ENCODE results near the gene SHB.

The SHB gene

GRCh38 chr9:37953206-37953774 lies 115.7 kb downstream of the SHB start:
- no peak for DNase-seq (ENCODE audit: low spot score)

GRCh38 chr9:37952731-37953130 lies 116.3 kb downstream of the SHB start:
- DNase-seq (ENCODE audit: low spot score): no peak

DNA sequence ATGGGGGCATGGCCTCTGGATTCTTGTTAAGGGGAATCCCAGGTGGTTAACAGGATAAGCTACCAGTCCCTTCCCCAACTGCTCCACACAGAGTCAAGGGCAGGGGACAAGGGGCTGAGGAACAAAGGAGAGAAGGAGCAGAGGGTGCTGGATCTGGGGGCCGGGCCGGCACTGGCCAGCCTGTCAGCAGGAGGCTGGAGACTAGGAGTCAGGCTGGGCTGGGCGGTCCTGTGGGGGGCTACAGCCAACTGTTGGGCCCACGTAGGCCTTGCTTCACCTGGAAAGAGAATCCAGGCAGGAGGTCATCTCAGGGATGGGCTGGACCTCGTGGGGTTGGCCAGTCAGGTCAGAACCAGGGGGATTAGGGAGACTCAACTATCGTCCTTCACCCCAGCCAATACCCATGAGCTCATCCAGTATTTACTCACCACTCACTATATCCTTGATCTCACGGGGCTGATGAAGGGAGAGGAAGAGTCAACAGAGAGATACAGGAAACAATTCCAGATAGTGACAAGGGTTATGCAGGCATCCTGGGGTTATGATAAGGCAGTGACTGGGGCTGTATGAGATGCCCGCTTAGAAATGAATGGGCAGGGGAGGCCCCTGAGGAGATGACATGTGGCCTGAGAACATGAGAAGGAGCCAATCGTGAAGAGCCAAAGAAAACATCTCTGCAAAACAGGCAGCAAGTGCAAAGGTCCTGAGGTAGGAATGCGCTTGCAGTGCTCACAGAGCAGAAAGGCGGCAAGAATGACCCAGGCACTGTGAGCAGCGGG lies 117.2 kb downstream of the SHB start:
- no peak for DNase-seq (ENCODE audit: low spot score)

- DNase-seq (ENCODE audit: low spot score): no peak
These were observed 118.5 kb downstream of the SHB start for GRCh38 chr9:37950561-37950960.

- DNase-seq (ENCODE audit: low spot score): no peak
These were observed 119.5 kb downstream of the SHB start for GRCh38 chr9:37949576-37949975.

DNA sequence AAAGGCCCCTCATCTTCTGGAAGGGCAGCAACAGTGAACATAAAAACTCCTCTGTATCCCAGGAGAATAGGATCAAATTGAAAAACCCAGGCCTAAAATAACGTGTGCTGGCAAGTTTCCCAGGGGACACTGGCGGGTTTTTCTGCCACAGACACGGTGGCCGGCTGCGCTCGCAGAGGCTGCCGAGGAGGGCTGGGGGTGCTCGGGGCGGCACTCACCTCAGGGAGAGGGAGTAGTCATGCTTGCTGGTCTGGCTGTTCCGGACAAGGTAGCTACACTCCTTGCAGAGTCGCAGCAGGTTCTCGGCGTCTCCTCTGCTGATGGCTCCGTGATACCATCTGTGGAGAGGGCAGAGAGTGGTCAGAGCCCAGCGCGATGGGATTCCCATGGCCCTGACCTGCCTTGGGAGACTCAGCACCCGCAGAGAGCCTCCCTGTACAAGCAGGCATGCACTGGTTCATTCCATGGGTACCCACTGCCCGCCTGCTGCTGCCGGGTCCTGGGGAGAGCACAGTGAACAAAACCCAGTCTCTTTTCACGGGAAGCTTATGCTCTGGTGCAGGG lies 120.5 kb downstream of the SHB start:
- no peak for DNase-seq (ENCODE audit: low spot score)

GRCh38 chr9:37947977-37948376 lies 121.0 kb downstream of the SHB start:
- DNase-seq (ENCODE audit: low spot score): no peak

GRCh38 chr9:37947471-37947870 lies 121.6 kb downstream of the SHB start:
- no peak for DNase-seq (ENCODE audit: low spot score)

DNA sequence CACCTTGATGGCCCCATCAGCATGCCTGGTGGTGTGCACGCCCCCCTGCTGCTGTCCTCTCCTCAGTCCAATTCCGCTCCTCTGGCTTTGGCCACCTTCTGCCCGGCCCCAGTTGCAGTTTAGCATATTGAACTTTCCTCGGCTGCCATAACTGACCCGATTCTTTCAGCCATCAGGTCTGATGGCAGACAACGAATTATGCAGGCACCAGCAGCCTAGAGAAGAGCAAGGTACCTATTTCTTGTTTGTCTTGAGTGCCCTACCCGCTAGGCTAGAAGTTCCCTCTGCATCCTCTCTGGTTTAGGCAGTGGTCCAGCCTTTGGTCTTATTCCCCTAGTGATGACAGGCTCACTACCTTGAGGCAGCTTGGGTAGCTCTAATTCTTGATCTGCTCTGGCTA lies 122.1 kb downstream of the SHB start:
- no peak for DNase-seq (ENCODE audit: low spot score)

DNA sequence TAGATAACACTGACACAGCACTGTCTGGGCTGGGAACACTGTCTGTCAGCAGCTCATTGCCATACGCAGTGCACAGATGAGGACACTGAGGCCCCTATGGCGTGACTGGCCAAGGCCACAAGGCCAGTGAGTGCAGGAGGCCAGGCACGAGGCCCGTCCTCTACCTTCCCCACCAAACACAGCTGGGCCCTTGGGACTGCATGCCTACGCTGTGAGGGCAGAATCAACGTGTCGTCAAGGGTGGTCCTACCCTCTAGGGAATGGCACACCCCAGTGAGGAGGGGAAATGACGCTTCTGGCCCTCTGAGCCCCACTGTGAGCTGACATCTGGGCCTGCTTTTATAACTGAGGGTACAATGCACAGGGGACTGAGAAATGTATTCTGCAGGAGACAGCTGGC lies 123.0 kb downstream of the SHB start:
- no peak for DNase-seq (ENCODE audit: low spot score)

DNA sequence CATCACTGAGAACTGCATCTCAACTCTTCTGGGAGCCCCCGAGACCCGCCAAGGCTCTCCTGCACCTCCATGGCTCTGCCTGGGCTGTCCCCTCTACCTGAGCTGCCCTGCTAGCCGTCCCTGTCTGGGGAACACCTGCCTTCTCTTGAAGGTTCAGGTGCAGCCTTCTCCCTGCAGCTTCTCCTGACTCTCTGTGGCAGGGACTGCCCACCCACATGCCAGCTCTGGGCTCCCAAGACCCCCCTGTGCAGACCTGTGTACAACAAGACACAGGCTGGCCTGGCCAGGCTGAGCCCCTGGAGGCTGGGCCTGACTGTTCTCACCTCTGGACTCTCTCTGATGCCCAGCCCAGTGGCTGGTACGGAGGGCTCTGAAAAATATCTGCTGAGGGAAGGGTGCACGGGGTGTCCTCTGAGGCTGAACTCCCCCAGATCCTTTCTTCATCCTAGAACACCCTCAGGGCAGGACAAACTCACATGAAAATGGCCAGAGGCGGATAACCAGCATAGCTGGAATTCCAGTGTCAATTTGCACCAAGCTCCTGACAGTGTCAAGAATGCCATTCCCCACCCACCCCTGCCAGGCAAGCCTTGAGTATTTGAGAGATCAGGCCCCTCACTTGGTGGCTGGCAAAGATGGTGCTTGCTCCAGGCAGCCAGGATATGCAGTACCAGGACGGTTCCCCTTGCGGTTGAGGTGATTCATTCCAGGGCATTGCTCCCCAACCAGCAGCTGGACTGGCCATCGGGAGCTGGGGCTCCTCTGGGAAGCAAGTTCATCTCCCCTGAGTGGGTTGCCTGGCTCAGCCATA lies 124.2 kb downstream of the SHB start:
- DNase-seq (ENCODE audit: low spot score): no peak

DNA sequence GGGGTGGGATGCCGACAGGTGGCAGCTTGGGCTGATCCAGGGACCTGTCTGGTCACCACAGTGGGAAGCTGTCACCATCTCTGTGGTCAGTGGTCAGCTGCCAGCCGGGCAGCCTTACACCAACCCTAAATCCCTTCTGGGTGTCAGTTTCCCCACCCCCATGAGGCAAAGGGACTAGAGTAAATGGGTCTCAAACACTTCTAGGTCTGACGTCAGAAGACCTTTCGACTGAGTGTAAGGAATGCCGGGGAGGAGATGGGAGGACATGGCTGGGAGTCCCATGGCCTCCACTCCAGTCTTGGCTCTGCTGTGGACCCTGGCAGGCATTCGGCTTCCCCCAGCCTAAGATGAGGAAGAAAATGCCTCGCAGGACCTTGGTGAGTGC lies 124.8 kb downstream of the SHB start:
- no peak for DNase-seq (ENCODE audit: low spot score)

DNA sequence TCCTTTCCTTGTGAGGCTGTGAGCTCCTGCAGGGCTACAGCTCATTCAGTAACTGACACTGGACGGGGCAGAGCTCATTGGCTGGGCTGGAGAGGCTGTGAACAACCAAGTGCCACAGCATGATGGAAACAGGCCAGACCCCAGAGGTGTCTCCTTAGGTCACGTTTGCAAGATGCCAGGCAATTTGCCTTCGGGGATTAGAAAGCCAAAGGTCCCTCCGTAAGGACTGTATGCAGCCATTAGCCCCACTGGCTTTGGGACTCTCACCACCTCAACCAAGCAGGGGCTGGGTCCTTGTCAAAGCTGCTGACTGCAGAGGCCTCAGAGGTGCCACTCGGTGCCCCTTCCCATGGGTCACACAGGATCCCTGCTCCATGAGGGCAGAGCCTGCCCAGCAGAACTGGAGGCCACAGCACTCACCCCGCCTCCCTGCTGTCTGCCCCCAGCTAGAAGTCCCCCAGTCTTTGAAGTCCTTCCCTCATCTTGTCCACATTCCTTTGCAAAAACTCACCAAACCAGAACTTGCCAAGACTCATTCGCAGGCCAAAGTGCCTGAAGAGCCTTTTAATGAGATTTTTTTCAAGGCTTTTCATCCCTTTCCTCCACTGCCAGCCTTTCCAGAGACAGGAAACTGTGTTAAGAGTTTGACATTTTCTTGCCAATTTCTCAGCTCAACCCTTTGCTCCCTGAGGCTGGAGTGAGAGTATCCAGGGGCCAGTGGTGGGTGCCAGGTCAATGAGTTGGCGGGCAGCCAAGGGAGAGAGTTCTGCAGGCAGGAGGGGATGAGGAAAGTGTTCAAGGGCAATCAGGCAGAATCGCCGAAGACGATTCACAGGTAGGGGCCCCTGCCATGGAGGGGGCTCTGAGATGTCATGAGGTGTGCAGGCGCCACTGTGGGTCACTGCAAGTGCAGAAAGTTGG lies 125.4 kb downstream of the SHB start:
- no peak for DNase-seq (ENCODE audit: low spot score)

DNA sequence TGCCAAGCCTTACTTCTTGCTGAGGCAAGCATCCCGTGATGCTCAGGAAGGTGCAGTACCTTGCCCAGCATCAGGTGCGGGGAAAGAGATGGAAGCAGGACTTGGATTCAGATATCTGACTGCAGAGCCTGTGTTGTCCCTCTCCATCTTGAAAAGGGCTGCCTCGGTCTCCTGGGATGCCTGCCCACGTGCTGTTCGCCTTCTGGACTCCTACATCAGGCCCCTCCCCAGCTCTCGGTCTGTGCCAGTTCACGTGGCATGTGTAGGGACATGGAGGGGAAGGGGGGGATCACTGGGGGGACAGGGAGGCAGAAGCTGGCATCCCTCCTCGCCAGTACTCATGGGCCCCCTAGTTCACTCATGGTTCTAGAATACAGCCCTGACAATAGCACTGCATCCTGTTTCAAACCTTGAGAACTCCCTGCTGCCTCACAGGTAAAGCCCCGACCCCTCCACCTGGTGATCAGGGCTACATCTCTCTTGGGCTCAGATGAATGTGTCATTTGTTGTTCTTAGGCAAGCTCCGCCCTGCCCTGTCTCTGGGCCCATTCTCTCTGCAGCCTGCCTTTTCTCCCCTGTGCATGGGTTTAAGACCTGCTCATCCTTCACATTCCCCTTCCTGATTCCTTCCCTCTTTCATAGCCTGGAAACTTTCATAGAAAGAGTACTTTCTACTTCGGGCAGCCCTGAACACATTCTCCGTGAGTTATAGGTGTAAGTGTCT lies 126.2 kb downstream of the SHB start:
- no peak for DNase-seq (ENCODE audit: low spot score)

DNA sequence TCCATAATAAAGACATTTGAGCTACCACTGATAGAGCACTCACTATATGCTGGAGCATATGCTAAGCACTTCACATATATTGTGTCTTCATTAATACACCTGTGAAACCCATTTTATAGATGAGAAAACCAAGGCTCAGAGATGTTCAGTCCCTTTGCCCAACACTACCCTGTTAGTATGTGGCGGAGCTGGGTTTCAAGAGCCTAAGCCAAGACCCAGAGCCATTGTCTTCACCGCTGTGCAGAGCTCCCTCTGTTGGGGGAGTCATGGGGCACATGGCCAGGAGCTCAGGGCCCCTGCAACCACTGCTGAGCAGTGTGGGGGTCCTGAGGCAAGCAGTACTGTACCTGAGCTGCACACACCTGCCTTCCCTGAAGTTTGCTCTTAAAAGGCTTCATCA lies 127.8 kb downstream of the SHB start:
- DNase-seq (ENCODE audit: low spot score): no peak

GRCh38 chr9:37939575-37940095 lies 129.4 kb downstream of the SHB start:
- no peak for DNase-seq (ENCODE audit: low spot score)

DNA sequence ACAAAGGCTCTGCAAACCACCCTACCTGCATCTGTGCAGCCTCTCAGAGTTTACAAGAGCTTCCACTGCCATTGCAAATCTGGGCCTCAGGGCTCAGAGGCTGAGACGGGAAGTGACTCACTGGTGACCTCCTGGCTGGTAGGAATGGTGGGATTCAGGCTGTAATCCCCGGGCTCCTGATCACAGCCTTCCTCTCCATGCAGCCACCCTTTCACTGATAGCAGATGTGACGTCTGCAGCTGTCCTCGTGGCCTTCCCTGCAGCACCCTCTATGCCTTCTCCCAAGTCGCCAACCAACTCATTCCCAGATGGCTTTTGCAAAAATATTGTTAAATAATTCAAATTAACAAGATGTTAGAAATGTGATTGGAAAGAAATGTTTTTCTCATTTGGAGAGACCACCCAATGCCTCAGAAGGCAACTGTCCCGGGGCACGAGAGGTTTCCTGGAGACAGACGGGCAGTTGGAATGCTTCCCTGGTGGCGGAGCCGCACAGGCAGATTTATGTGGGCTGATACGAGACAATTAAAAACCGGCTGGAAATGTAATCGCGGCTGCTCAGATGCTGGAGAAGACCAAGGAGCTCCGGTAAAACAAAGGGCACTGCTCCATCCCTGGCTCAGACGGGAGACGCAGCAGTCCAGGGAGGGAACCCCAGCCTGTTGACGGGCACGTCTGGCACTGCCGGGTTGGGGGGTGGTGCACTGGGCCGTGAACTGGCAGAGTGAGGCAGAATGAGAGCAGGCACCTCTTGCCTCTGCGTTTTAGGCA lies 130.7 kb downstream of the SHB start:
- DNase-seq (ENCODE audit: low spot score): peak; percentile 55

- no peak for DNase-seq (ENCODE audit: low spot score)
These were observed 131.7 kb downstream of the SHB start for GRCh38 chr9:37937366-37937765.

DNA sequence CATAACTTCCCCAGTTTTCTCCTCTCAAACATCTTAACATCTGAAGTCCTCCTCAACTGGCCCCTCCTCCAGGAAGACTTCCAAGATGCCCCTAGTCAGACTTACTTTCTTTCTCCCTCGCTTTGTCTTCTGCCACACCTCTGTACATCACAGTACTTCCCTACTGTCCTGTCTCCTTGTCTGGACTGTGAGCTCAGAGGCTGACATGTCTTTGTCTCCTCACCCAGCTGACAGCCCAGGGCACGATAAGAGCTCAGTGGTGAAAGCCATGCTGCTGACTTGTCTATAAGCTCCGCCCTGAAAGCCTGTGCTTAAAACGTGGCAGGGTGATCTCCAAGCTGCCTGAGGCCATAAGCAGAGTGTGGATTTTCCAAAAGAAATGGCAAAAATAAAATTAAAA lies 132.1 kb downstream of the SHB start:
- no peak for DNase-seq (ENCODE audit: low spot score)

DNA sequence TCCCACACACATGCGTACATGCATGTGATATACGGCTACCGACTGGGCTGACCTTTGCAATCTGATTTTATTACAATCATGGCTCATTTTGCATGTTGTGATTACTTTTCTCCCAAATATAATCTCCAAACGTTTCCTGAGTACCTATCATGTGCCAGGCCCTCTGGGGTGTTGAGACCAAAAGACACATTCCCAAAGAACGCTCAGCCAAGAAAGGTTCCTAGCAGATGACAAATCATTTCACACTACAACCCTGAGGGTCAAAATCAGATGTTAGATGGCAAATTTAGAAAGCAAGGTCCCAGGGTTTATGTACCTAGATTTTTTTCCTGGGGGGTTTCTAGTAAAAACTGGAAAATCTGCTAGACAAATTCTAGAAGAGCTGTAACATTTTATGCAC lies 132.7 kb downstream of the SHB start:
- no peak for DNase-seq (ENCODE audit: low spot score)
